Measurements from ENCODE around the gene LRRC49. TPM values are rescaled to one million over a fixed set of nuclear protein-coding genes. Genes with fewer than 3 reads are reported as not detected.

LRRC49 gene
- total RNA-seq, 1 donor: 18.1 TPM

- H3K4me3 ChIP-seq (ENCODE audit: insufficient read depth, low read length): no peak overlapping the region
- no peaks in the 10 kb centered on the region for H3K27me3 ChIP-seq (ENCODE audit: insufficient read depth, low read length)
- H3K36me3 ChIP-seq (ENCODE audit: insufficient read depth, low read length): no peaks in the 10 kb centered on the region
- H3K79me2 ChIP-seq (ENCODE audit: insufficient read depth, low read length): no peaks in the 10 kb centered on the region
- no peak for DNase-seq (ENCODE audit: insufficient read length, low spot score, missing footprints)
- H3K4me1 ChIP-seq (ENCODE audit: insufficient read depth, low read length): peaks cover 8% of the 10 kb centered on the region
- no peak overlapping the region for H2AFZ ChIP-seq (ENCODE audit: low read length)
- no peaks in the 10 kb centered on the region for H4K20me1 ChIP-seq (ENCODE audit: insufficient read depth, low read length)
- no peak overlapping the region for H3K27ac ChIP-seq (ENCODE audit: low read depth, low read length)
- H3K4me2 ChIP-seq (ENCODE audit: insufficient read depth, low read length): no peak overlapping the region
- TF ChIP-seq CTCF (IDR thresholded peaks at IDR 0.05; ENCODE audit: extremely low read depth, low read depth, low read length): no peak
- no peaks in the 10 kb centered on the region for H3K9me3 ChIP-seq (ENCODE audit: low read depth, low read length)
Measured at GRCh38 chr15:70954171-70954570, 61.5 kb downstream of the LRRC49 start.

- DNase-seq (ENCODE audit: insufficient read length, low spot score, missing footprints): peak; percentile 44
- peaks cover 8% of the 10 kb centered on the region for H3K4me1 ChIP-seq (ENCODE audit: insufficient read depth, low read length)
- no peaks in the 10 kb centered on the region for H3K36me3 ChIP-seq (ENCODE audit: insufficient read depth, low read length)
- H3K4me3 ChIP-seq (ENCODE audit: insufficient read depth, low read length): no peak overlapping the region
- no peak overlapping the region for H3K27ac ChIP-seq (ENCODE audit: low read depth, low read length)
- no peaks in the 10 kb centered on the region for H4K20me1 ChIP-seq (ENCODE audit: insufficient read depth, low read length)
- H3K4me2 ChIP-seq (ENCODE audit: insufficient read depth, low read length): no peak overlapping the region
- no peaks in the 10 kb centered on the region for H3K27me3 ChIP-seq (ENCODE audit: insufficient read depth, low read length)
- no peaks in the 10 kb centered on the region for H3K9me3 ChIP-seq (ENCODE audit: low read depth, low read length)
- TF ChIP-seq CTCF (IDR thresholded peaks at IDR 0.05; ENCODE audit: extremely low read depth, low read depth, low read length): no peak
- H3K79me2 ChIP-seq (ENCODE audit: insufficient read depth, low read length): no peaks in the 10 kb centered on the region
- no peak overlapping the region for H2AFZ ChIP-seq (ENCODE audit: low read length)
Measured at GRCh38 chr15:70954733-70955132, 62.1 kb downstream of the LRRC49 start.

- no peak for DNase-seq (ENCODE audit: insufficient read length, low spot score, missing footprints)
- H3K27me3 ChIP-seq (ENCODE audit: insufficient read depth, low read length): no peaks in the 10 kb centered on the region
- no peaks in the 10 kb centered on the region for H4K20me1 ChIP-seq (ENCODE audit: insufficient read depth, low read length)
- no peaks in the 10 kb centered on the region for H3K36me3 ChIP-seq (ENCODE audit: insufficient read depth, low read length)
- H3K4me1 ChIP-seq (ENCODE audit: insufficient read depth, low read length): peaks cover 8% of the 10 kb centered on the region
- no peak for TF ChIP-seq CTCF (IDR thresholded peaks at IDR 0.05; ENCODE audit: extremely low read depth, low read depth, low read length)
- H3K4me3 ChIP-seq (ENCODE audit: insufficient read depth, low read length): no peak overlapping the region
- H3K4me2 ChIP-seq (ENCODE audit: insufficient read depth, low read length): no peak overlapping the region
- H2AFZ ChIP-seq (ENCODE audit: low read length): no peak overlapping the region
- H3K9me3 ChIP-seq (ENCODE audit: low read depth, low read length): no peaks in the 10 kb centered on the region
- no peaks in the 10 kb centered on the region for H3K79me2 ChIP-seq (ENCODE audit: insufficient read depth, low read length)
- H3K27ac ChIP-seq (ENCODE audit: low read depth, low read length): no peak overlapping the region
Measured at GRCh38 chr15:70955151-70955550, 62.5 kb downstream of the LRRC49 start.

- peak; percentile 48 for DNase-seq (ENCODE audit: insufficient read length, low spot score, missing footprints)
- H3K36me3 ChIP-seq (ENCODE audit: insufficient read depth, low read length): no peaks in the 10 kb centered on the region
- H2AFZ ChIP-seq (ENCODE audit: low read length): no peak overlapping the region
- no peaks in the 10 kb centered on the region for H4K20me1 ChIP-seq (ENCODE audit: insufficient read depth, low read length)
- peaks cover 8% of the 10 kb centered on the region for H3K4me1 ChIP-seq (ENCODE audit: insufficient read depth, low read length)
- no peaks in the 10 kb centered on the region for H3K79me2 ChIP-seq (ENCODE audit: insufficient read depth, low read length)
- TF ChIP-seq CTCF (IDR thresholded peaks at IDR 0.05; ENCODE audit: extremely low read depth, low read depth, low read length): no peak
- H3K4me3 ChIP-seq (ENCODE audit: insufficient read depth, low read length): no peak overlapping the region
- no peak overlapping the region for H3K27ac ChIP-seq (ENCODE audit: low read depth, low read length)
- no peaks in the 10 kb centered on the region for H3K9me3 ChIP-seq (ENCODE audit: low read depth, low read length)
- H3K27me3 ChIP-seq (ENCODE audit: insufficient read depth, low read length): no peaks in the 10 kb centered on the region
- H3K4me2 ChIP-seq (ENCODE audit: insufficient read depth, low read length): no peak overlapping the region
Measured at GRCh38 chr15:70956201-70956995, 63.8 kb downstream of the LRRC49 start.

Data from osteoblast (primary cell).